ENCODE data around the gene NCAPG2.

DNA sequence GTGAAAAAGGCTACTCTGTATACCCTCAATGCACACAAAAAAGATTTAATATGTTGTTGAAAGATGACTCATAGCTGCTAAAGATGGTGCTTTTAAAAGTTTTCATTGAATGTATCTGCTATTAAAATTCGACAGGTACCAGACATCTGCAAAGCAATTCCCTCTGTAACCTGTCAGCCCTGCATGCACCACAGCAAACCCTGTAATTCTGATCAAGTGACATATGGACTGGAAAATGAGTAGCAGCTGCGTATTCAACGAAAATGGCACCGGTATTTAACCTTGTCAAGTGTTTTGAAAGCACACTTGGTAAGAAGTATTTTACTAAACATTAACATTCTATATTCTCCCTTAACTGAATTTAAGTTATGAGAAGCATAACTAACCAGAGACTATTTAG lies 58.8 kb downstream of the NCAPG2 start:
- TF ChIP-seq, protein P1, sequence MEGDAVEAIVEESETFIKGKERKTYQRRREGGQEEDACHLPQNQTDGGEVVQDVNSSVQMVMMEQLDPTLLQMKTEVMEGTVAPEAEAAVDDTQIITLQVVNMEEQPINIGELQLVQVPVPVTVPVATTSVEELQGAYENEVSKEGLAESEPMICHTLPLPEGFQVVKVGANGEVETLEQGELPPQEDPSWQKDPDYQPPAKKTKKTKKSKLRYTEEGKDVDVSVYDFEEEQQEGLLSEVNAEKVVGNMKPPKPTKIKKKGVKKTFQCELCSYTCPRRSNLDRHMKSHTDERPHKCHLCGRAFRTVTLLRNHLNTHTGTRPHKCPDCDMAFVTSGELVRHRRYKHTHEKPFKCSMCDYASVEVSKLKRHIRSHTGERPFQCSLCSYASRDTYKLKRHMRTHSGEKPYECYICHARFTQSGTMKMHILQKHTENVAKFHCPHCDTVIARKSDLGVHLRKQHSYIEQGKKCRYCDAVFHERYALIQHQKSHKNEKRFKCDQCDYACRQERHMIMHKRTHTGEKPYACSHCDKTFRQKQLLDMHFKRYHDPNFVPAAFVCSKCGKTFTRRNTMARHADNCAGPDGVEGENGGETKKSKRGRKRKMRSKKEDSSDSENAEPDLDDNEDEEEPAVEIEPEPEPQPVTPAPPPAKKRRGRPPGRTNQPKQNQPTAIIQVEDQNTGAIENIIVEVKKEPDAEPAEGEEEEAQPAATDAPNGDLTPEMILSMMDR (IDR thresholded peaks at IDR 0.05): no peak
- no peak for TF ChIP-seq POLR2A (IDR thresholded peaks at IDR 0.05)
